DND-41 (cell line): Measurements from ENCODE around the gene PFDN1.

Source experiments
- ATAC-seq: fragments of 200-7000 bp; cut with Tn5 transposase; 3 replicates; pipeline ENCODE4 v1.9.1; 2021; ENCODE audit warnings: low read depth; ENCODE audit not compliant: insufficient read depth
- DNase-seq: peaks from one replicate; pipeline ENCODE4 v3.0.0-alpha.2; 2020
- H2AFZ ChIP-seq: 2 replicates; pipeline ENCODE4 v1.6.0; 2012; ENCODE audit warnings: low read depth, low read length
- H3K27ac ChIP-seq: 2 replicates; pipeline ENCODE4 v1.5.1; 2012; ENCODE audit warnings: low read length, inconsistent platforms
- H3K27me3 ChIP-seq: fragments of 200-600 bp; sonication (generic); 2 replicates; pipeline ENCODE4 v1.6.0; 2012; ENCODE audit warnings: low read length, mild to moderate bottlenecking, inconsistent platforms; ENCODE audit not compliant: insufficient read depth, poor library complexity
- H3K36me3 ChIP-seq: 2 replicates; pipeline ENCODE4 v1.5.1; 2012; ENCODE audit warnings: low read length, inconsistent platforms; ENCODE audit not compliant: insufficient read depth
- H3K4me1 ChIP-seq: 2 replicates; pipeline ENCODE4 v1.5.1; 2012; ENCODE audit warnings: mild to moderate bottlenecking, low read length; ENCODE audit not compliant: insufficient read depth
- H3K4me2 ChIP-seq: 2 replicates; pipeline ENCODE4 v1.6.0; 2012; ENCODE audit warnings: mild to moderate bottlenecking, moderate library complexity, low read length, inconsistent platforms; ENCODE audit not compliant: insufficient read depth
- H3K4me3 ChIP-seq, 2 experiments: fragments of 200-600 bp in 1 of 2; shearing (Covaris generic) in 1 of 2; 2 replicates each; pipeline ENCODE4 v1.5.1; 2012 to 2016; ENCODE audit warnings: inconsistent platforms in 2 of 2, low read length in 2 of 2, mild to moderate bottlenecking in 2 of 2, low read depth in 1 of 2, moderate library complexity in 1 of 2
- H3K79me2 ChIP-seq: 2 replicates; pipeline ENCODE4 v1.6.0; 2012; ENCODE audit warnings: low read length, inconsistent platforms; ENCODE audit not compliant: insufficient read depth
- H3K9ac ChIP-seq: 2 replicates; pipeline ENCODE4 v1.6.0; 2012; ENCODE audit warnings: low read depth, mild to moderate bottlenecking, inconsistent platforms, low read length, moderate library complexity
- H3K9me3 ChIP-seq: 2 replicates; pipeline ENCODE4 v1.5.1; 2012; ENCODE audit warnings: low read length, moderate library complexity, mild to moderate bottlenecking, inconsistent platforms; ENCODE audit not compliant: insufficient read depth, severe bottlenecking
- H4K20me1 ChIP-seq: 2 replicates; pipeline ENCODE4 v1.6.0; 2012; ENCODE audit warnings: low read length; ENCODE audit not compliant: insufficient read depth
- CTCF ChIP-seq: IDR thresholded peaks from 2 replicates; pipeline ENCODE4 v1.5.1; 2012; ENCODE audit warnings: borderline replicate concordance, low read length, moderate library complexity, mild to moderate bottlenecking; ENCODE audit not compliant: poor library complexity, severe bottlenecking; ENCODE audit errors: extremely low read depth
- EZH2 ChIP-seq: IDR thresholded peaks from 3 replicates; pipeline ENCODE4 v1.6.1; 2012; ENCODE audit warnings: borderline replicate concordance, low read depth, mild to moderate bottlenecking, moderate library complexity, low read length, inconsistent platforms; ENCODE audit not compliant: severe bottlenecking

The PFDN1 gene

GRCh38 chr5:140336388-140336787, 33.5 kb upstream of the PFDN1 start:
- Histone ChIP-seq H2AFZ (no peak overlapping the region), H3K4me3 (no peak overlapping the region), H3K36me3 (no peaks in the 10 kb centered on the region), H3K4me1 (peaks cover 7% of the 10 kb centered on the region), H4K20me1 (no peaks in the 10 kb centered on the region), H3K9ac (no peak overlapping the region), H3K27me3 (no peaks in the 10 kb centered on the region), H3K4me2 (no peak overlapping the region), H3K79me2 (no peaks in the 10 kb centered on the region), H3K9me3 (no peaks in the 10 kb centered on the region), H3K27ac (no peak overlapping the region)
- no peak for DNase-seq
- no peak for ATAC-seq
- no peak for TF ChIP-seq CTCF
- TF ChIP-seq EZH2: no peak

- Histone ChIP-seq H4K20me1 (no peaks in the 10 kb centered on the region), H3K4me2 (no peak overlapping the region), H3K9me3 (no peaks in the 10 kb centered on the region), H3K9ac (no peak overlapping the region), H3K79me2 (no peaks in the 10 kb centered on the region), H3K36me3 (no peaks in the 10 kb centered on the region), H3K4me1 (no peaks in the 10 kb centered on the region), H3K27ac (no peak overlapping the region), H3K4me3 (no peak overlapping the region), H2AFZ (no peak overlapping the region), H3K27me3 (no peaks in the 10 kb centered on the region)
- TF ChIP-seq CTCF (no peak), EZH2 (no peak)
- ATAC-seq (no peak), DNase-seq (no peak)
Measured at GRCh38 chr5:140331638-140332037, 28.7 kb upstream of the PFDN1 start.

- H3K36me3 ChIP-seq: no peaks in the 10 kb centered on the region
- no peak for DNase-seq
- H3K9ac ChIP-seq: no peak overlapping the region
- no peaks in the 10 kb centered on the region for H4K20me1 ChIP-seq
- peaks cover 6% of the 10 kb centered on the region for H3K27me3 ChIP-seq
- H3K27ac ChIP-seq: no peak overlapping the region
- no peaks in the 10 kb centered on the region for H3K9me3 ChIP-seq
- TF ChIP-seq EZH2 (no peak), CTCF (no peak)
- ATAC-seq: no peak
- no peak overlapping the region for H3K4me2 ChIP-seq
- H2AFZ ChIP-seq: no peak overlapping the region
- no peaks in the 10 kb centered on the region for H3K79me2 ChIP-seq
- no peaks in the 10 kb centered on the region for H3K4me1 ChIP-seq
- H3K4me3 ChIP-seq: no peak overlapping the region
Measured at GRCh38 chr5:140329739-140330481, 27.0 kb upstream of the PFDN1 start.
